Measurements from ENCODE around the gene IL33. TPM values are rescaled to one million over a fixed set of nuclear protein-coding genes. Genes with fewer than 3 reads are reported as not detected.
A peak's percentile ranks its signal among the peaks of the same experiment; 100 is the strongest.

The IL33 gene
- total and polyA plus RNA-seq, 2 experiments from 2014 or later, result 2.1 TPM; not detected in 1

DNA sequence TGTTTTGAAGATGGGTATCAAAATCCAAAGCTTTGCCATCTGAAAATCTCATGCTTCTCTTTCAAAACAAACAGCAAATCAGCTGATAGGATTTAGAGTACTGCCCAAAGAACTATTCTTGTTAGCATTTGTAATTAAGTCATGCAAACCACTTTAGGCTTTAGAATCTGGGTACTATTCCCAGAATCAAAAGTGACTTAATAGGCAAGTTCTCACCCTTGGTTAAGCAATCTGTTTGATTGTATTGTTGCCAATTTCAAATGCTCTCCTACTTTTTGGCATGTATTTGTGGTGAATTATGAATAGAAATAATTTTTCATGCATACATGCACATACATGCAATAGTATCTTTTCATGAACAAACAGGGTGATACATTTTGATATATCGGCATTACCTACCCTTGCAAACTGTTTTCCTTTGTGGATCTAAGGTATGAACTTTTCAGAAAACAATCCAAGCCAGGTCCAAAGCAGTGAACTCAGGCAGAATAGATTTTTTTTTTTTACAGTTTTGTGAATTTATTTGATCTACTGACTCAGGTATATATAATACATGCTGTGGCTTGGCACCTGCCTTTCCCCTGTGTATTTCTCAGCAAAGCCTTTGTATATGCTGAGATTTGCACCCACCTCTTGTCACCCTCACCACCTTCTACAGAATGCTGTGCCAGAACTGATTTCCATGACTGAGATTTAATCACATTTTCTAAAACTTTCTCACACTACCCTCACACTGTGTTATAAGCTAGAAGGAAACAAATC, 9.0 kb downstream of the IL33 start:
- Histone ChIP-seq H3K36me3 (replicated peaks; ENCODE audit: insufficient read depth, low read depth) (no peaks in the 10 kb centered on the region), H3K4me2 (no peak overlapping the region), H3K79me2 (no peaks in the 10 kb centered on the region), H3K9me3 (ENCODE audit: low read depth) (no peaks in the 10 kb centered on the region), H3K4me1 (ENCODE audit: insufficient read depth) (peaks cover 6% of the 10 kb centered on the region), H3K4me3 (no peak overlapping the region), H3K27ac (no peak overlapping the region), H4K20me1 (ENCODE audit: insufficient read depth, poor library complexity, severe bottlenecking) (no peaks in the 10 kb centered on the region), H3K27me3 (no peaks in the 10 kb centered on the region), H3K9me2 (replicated peaks; ENCODE audit: insufficient read depth) (no peaks in the 10 kb centered on the region), H2AFZ (no peak overlapping the region)
- no peak for TF ChIP-seq EZH2phosphoT487 (IDR thresholded peaks at IDR 0.05; ENCODE audit: low read depth, severe bottlenecking, unreplicated experiment)
- TF ChIP-seq, protein P1, sequence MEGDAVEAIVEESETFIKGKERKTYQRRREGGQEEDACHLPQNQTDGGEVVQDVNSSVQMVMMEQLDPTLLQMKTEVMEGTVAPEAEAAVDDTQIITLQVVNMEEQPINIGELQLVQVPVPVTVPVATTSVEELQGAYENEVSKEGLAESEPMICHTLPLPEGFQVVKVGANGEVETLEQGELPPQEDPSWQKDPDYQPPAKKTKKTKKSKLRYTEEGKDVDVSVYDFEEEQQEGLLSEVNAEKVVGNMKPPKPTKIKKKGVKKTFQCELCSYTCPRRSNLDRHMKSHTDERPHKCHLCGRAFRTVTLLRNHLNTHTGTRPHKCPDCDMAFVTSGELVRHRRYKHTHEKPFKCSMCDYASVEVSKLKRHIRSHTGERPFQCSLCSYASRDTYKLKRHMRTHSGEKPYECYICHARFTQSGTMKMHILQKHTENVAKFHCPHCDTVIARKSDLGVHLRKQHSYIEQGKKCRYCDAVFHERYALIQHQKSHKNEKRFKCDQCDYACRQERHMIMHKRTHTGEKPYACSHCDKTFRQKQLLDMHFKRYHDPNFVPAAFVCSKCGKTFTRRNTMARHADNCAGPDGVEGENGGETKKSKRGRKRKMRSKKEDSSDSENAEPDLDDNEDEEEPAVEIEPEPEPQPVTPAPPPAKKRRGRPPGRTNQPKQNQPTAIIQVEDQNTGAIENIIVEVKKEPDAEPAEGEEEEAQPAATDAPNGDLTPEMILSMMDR (IDR thresholded peaks at IDR 0.05; ENCODE audit: poor library complexity), result no peak
- no peak for TF ChIP-seq EZH2 (IDR thresholded peaks at IDR 0.05; ENCODE audit: borderline replicate concordance)
- WGBS (ENCODE audit: low lambda C conversion rate, missing lambda C conversion rate), result 95% methylated on average over 1 of the region's 1 CpG
- DNase-seq (ENCODE audit: low spot score), result no peak

DNA sequence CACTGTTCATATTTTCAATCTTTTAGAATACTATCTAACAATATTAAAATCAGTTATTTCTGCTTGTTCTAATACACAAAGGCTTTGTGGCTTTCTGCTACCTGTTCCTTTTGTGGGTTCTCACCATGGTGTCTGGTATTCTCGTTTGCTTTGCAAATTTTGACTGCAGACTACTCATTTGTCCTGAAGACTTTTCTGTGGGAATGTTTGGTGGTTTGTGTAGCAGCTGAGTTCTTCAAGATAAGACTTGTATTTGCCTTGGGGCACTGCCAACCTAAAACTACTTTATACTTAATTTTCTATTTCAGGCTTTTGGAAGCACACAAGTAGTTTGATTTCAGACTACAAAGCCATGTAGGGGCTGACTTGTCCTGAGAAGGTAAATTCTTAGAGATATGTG, 11.1 kb downstream of the IL33 start:
- no peak for DNase-seq (ENCODE audit: low spot score)
- Histone ChIP-seq H2AFZ (no peak overlapping the region), H3K4me3 (no peak overlapping the region), H3K9me2 (replicated peaks; ENCODE audit: insufficient read depth) (no peaks in the 10 kb centered on the region), H4K20me1 (ENCODE audit: insufficient read depth, poor library complexity, severe bottlenecking) (no peaks in the 10 kb centered on the region), H3K79me2 (no peaks in the 10 kb centered on the region), H3K9me3 (ENCODE audit: low read depth) (no peaks in the 10 kb centered on the region), H3K27me3 (no peaks in the 10 kb centered on the region), H3K36me3 (replicated peaks; ENCODE audit: insufficient read depth, low read depth) (no peaks in the 10 kb centered on the region), H3K4me1 (ENCODE audit: insufficient read depth) (peaks cover 11% of the 10 kb centered on the region), H3K4me2 (no peak overlapping the region), H3K27ac (no peak overlapping the region)
- no peak for TF ChIP-seq EZH2 (IDR thresholded peaks at IDR 0.05; ENCODE audit: borderline replicate concordance)
- WGBS (ENCODE audit: low lambda C conversion rate, missing lambda C conversion rate), result 39% methylated on average over 1 of the region's 1 CpG

DNA sequence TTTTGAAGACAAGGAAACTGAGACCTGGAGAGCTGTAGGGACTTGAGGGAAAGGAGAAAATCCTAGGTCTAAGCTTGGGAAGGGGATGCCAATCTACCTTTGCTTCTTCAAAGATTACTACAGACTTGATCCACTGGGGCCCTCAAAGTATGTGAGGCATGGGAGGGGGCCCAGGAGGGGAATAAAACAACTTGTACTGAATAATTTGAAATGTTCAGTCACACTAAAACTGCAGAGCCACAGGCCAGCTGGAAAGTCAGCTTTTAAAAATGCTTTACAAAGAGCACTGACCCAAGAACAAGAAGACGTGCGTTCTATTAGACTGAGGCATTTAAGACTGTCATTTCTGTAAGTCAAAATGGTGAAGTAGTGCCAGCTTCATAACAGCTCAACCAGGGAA, 13.6 kb downstream of the IL33 start:
- H3K27me3 ChIP-seq, result no peaks in the 10 kb centered on the region
- TF ChIP-seq, protein P1 (IDR thresholded peaks at IDR 0.05; ENCODE audit: poor library complexity), result no peak
- TF ChIP-seq EZH2 (IDR thresholded peaks at IDR 0.05; ENCODE audit: borderline replicate concordance) (no peak), EZH2phosphoT487 (IDR thresholded peaks at IDR 0.05; ENCODE audit: low read depth, severe bottlenecking, unreplicated experiment) (no peak)
- no peaks in the 10 kb centered on the region for H3K9me3 ChIP-seq (ENCODE audit: low read depth)
- no peaks in the 10 kb centered on the region for H4K20me1 ChIP-seq (ENCODE audit: insufficient read depth, poor library complexity, severe bottlenecking)
- H3K4me1 ChIP-seq (ENCODE audit: insufficient read depth), result peaks cover 11% of the 10 kb centered on the region
- H3K4me3 ChIP-seq, result no peak overlapping the region
- H3K27ac ChIP-seq, result peak overlapping the region; percentile 47
- 75% methylated on average over 2 of the region's 2 CpGs for WGBS (ENCODE audit: low lambda C conversion rate, missing lambda C conversion rate)
- H2AFZ ChIP-seq, result no peak overlapping the region
- no peak for DNase-seq (ENCODE audit: low spot score)
- H3K79me2 ChIP-seq, result no peaks in the 10 kb centered on the region
- H3K9me2 ChIP-seq (replicated peaks; ENCODE audit: insufficient read depth), result no peaks in the 10 kb centered on the region
- no peak overlapping the region for H3K4me2 ChIP-seq
- no peaks in the 10 kb centered on the region for H3K36me3 ChIP-seq (replicated peaks; ENCODE audit: insufficient read depth, low read depth)

DNA sequence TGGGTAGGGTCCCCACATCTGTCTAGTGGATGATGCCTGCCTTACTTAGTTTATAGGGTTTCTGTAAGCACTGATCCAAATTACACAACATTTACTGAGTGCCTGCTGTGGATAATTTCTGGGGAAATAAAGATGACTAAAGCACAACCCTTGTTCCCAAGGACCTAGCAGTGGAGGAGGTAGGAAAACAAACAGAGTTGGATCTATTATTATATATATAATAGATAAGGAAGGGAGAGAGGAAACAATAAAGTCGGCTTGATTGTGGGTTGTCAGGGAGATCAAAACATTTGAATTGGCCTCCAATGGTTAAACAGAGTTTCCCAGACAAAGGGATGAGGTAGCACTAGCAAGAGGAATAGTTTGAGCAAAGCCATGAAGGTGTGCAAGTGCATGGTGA, 14.0 kb downstream of the IL33 start:
- 55% methylated on average over 1 of the region's 1 CpG for WGBS (ENCODE audit: low lambda C conversion rate, missing lambda C conversion rate)
- no peaks in the 10 kb centered on the region for H3K79me2 ChIP-seq
- DNase-seq (ENCODE audit: low spot score), result peak; percentile 38

More for the DNA sequence above, 14.0 kb downstream of the IL33 start:
- Histone ChIP-seq H4K20me1 (ENCODE audit: insufficient read depth, poor library complexity, severe bottlenecking) (no peaks in the 10 kb centered on the region), H3K4me2 (no peak overlapping the region), H3K4me3 (no peak overlapping the region), H3K9me3 (ENCODE audit: low read depth) (no peaks in the 10 kb centered on the region), H3K36me3 (replicated peaks; ENCODE audit: insufficient read depth, low read depth) (no peaks in the 10 kb centered on the region), H2AFZ (no peak overlapping the region), H3K27me3 (no peaks in the 10 kb centered on the region), H3K9me2 (replicated peaks; ENCODE audit: insufficient read depth) (no peaks in the 10 kb centered on the region), H3K27ac (peak overlapping the region; percentile 70), H3K4me1 (ENCODE audit: insufficient read depth) (peaks cover 11% of the 10 kb centered on the region)
- no peak for TF ChIP-seq EZH2 (IDR thresholded peaks at IDR 0.05; ENCODE audit: borderline replicate concordance)
- TF ChIP-seq, protein P1 (IDR thresholded peaks at IDR 0.05; ENCODE audit: poor library complexity), result no peak
- no peak for TF ChIP-seq EZH2phosphoT487 (IDR thresholded peaks at IDR 0.05; ENCODE audit: low read depth, severe bottlenecking, unreplicated experiment)
